GM19455 (cell line): ENCODE results near the gene KIR3DL3.
"Not testable (repeated sequence)": the region's sequence is repeated elsewhere in the genome, so short reads cannot be mapped to it uniquely, and the experiment has no call there.

ENCODE experiments used
- ATAC-seq: cut with Tn5 transposase; IDR thresholded peaks from one replicate; pipeline ENCODE4 v1.9.1; 2021; ENCODE audit not compliant: unreplicated experiment

KIR3DL3 gene

GRCh38 chr19:54775830-54776229 lies 51.6 kb downstream of the KIR3DL3 start:
- not testable (repeated sequence) for ATAC-seq

DNA sequence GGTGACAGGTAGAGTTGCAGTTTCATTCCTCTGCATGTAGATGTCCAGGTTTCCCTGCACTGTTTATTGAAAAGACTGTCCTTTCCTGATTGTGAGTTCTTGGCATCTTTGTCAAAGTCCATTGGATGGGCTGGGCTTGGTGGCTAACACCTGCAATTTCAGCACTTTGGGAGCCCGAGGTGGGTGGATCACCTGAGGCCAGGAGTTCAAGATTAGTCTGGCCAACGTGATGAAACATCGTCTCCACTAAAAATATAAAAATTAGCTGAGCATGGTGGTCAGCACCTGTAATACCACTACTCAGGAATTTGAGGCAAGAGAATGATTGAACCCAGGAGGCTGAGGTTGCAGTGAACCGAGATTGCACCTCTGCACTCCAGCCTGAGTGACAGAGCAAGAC lies 53.6 kb downstream of the KIR3DL3 start:
- ATAC-seq, result not testable (repeated sequence)

GRCh38 chr19:54778896-54779295 lies 54.7 kb downstream of the KIR3DL3 start:
- ATAC-seq, result not testable (repeated sequence)

- not testable (repeated sequence) for ATAC-seq
These were observed 58.7 kb downstream of the KIR3DL3 start for GRCh38 chr19:54782916-54783315.
